Ishikawa (cell line): Measurements from ENCODE around the gene LYRM1.

ENCODE experiments used
- CEBPB ChIP-seq: IDR thresholded peaks from 2 replicates; pipeline ENCODE4 v1.6.1; 2012
- CREB1 ChIP-seq: IDR thresholded peaks from 2 replicates; pipeline ENCODE4 v1.6.1; 2012; ENCODE audit warnings: low read depth
- EGR1 ChIP-seq: IDR thresholded peaks from 2 replicates; pipeline ENCODE4 v1.6.1; 2012
- EP300 ChIP-seq: IDR thresholded peaks from 2 replicates; pipeline ENCODE4 v1.6.1; 2012; ENCODE audit warnings: borderline replicate concordance
- FOXM1 ChIP-seq: IDR thresholded peaks from 2 replicates; pipeline ENCODE4 v1.6.1; 2012; ENCODE audit warnings: low read depth, borderline replicate concordance
- MAX ChIP-seq: IDR thresholded peaks from 2 replicates; pipeline ENCODE4 v1.6.1; 2012
- NFIC ChIP-seq: IDR thresholded peaks from 2 replicates; pipeline ENCODE4 v1.6.1; 2012
- RAD21 ChIP-seq: IDR thresholded peaks from 2 replicates; pipeline ENCODE4 v1.6.1; 2012; ENCODE audit warnings: low read depth
- TAF1 ChIP-seq: IDR thresholded peaks from 2 replicates; pipeline ENCODE4 v1.6.1; 2012; ENCODE audit warnings: low read depth, mild to moderate bottlenecking
- TCF12 ChIP-seq: IDR thresholded peaks from 2 replicates; pipeline ENCODE4 v1.6.1; 2012; ENCODE audit warnings: low read depth
- TEAD4 ChIP-seq: IDR thresholded peaks from 2 replicates; pipeline ENCODE4 v1.6.1; 2012
- USF1 ChIP-seq: IDR thresholded peaks from 2 replicates; pipeline ENCODE4 v1.6.1; 2012
- YY1 ChIP-seq: IDR thresholded peaks from 2 replicates; pipeline ENCODE4 v1.6.1; 2012; ENCODE audit warnings: low read depth
- ZBTB7A ChIP-seq: IDR thresholded peaks from 2 replicates; pipeline ENCODE4 v1.6.1; 2012; ENCODE audit warnings: low read depth
- TF ChIP-seq, protein P1 (sequence below): IDR thresholded peaks from 2 replicates; pipeline ENCODE4 v1.6.1; 2012; ENCODE audit warnings: low read depth, mild to moderate bottlenecking

Gene LYRM1

GRCh38 chr16:20950294-20950693 lies 49.7 kb downstream of the LYRM1 start:
- TF ChIP-seq YY1 (no peak), USF1 (no peak), TCF12 (no peak), CREB1 (no peak), FOXM1 (no peak), RAD21 (no peak)
- TF ChIP-seq, protein P1, sequence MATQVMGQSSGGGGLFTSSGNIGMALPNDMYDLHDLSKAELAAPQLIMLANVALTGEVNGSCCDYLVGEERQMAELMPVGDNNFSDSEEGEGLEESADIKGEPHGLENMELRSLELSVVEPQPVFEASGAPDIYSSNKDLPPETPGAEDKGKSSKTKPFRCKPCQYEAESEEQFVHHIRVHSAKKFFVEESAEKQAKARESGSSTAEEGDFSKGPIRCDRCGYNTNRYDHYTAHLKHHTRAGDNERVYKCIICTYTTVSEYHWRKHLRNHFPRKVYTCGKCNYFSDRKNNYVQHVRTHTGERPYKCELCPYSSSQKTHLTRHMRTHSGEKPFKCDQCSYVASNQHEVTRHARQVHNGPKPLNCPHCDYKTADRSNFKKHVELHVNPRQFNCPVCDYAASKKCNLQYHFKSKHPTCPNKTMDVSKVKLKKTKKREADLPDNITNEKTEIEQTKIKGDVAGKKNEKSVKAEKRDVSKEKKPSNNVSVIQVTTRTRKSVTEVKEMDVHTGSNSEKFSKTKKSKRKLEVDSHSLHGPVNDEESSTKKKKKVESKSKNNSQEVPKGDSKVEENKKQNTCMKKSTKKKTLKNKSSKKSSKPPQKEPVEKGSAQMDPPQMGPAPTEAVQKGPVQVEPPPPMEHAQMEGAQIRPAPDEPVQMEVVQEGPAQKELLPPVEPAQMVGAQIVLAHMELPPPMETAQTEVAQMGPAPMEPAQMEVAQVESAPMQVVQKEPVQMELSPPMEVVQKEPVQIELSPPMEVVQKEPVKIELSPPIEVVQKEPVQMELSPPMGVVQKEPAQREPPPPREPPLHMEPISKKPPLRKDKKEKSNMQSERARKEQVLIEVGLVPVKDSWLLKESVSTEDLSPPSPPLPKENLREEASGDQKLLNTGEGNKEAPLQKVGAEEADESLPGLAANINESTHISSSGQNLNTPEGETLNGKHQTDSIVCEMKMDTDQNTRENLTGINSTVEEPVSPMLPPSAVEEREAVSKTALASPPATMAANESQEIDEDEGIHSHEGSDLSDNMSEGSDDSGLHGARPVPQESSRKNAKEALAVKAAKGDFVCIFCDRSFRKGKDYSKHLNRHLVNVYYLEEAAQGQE = no peak

DNA sequence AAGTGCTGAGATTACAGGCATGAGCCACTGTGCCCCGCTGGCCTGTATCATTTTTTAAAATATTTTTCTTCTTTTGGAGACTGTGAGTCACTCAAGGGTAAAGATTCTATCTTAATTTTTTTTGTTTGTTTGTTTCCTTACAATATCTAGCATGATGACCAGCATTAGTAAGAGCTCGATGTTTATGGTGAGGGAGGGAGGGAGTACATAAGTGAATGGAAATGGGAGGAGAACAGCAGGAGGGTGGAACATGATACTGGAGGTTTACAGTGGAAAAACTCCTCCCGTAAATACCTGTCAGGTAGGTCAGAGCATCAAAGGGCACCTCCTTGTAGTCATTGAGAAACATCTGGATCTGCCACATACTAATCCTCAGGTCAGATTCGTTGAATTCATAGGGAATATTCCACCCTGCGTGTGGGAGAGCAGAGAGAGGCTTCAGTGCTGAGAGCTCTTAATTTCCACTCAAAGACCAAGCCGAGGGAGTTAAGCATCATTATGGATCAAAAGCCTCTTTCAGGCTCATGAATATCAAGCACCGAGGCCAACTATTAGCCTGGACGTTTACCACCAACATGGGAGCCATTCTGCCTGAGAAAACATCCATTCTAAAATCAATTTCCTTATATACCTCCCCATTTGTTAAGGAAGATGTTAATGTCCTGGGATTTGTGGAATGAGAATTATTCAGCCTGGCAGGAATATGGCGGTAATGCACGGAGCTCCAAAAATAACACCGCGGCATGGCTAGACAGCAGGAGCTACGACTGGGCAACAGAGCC lies 51.8 kb downstream of the LYRM1 start:
- no peak for TF ChIP-seq TAF1
- no peak for TF ChIP-seq USF1
- TF ChIP-seq CEBPB = no peak
- no peak for TF ChIP-seq RAD21
- no peak for TF ChIP-seq FOXM1
- TF ChIP-seq, protein P1 = no peak
- TF ChIP-seq NFIC = no peak
- TF ChIP-seq TEAD4 = peak; percentile 48; the same call in 1 of the 2 replicates
- TF ChIP-seq CREB1 = no peak
- no peak for TF ChIP-seq YY1
- TF ChIP-seq EP300 = peak; percentile 41; the same call in 1 of the 2 replicates

GRCh38 chr16:20954574-20954973 lies 54.0 kb downstream of the LYRM1 start:
- TF ChIP-seq USF1 = no peak
- TF ChIP-seq, protein P1 = no peak
- no peak for TF ChIP-seq ZBTB7A
- no peak for TF ChIP-seq EGR1
- TF ChIP-seq TAF1 = no peak
- TF ChIP-seq CEBPB = no peak
- TF ChIP-seq TEAD4 = no peak
- TF ChIP-seq MAX = no peak
- TF ChIP-seq CREB1 = no peak
- TF ChIP-seq TCF12 = no peak
- TF ChIP-seq NFIC = no peak
- TF ChIP-seq FOXM1 = no peak
- TF ChIP-seq RAD21 = no peak
- TF ChIP-seq EP300 = no peak
- TF ChIP-seq YY1 = no peak

DNA sequence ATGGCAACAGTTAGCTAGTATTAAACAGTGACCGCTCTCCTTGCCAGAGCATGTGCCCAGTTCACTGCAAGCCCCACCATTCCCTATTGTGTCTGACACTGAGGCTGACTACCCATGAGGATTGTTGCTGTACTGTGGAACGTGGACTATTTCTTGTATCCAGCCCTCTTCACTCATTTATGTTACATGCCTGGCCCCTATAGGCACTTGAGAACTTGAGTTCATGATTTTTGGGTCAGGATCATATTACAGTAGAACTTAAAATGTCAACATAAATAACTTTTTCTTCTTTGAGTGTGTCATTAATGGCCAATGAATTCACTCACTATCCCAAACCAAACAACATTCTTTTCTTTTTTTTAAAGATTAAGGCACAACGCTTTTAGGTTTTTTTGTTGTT lies 55.7 kb downstream of the LYRM1 start:
- TF ChIP-seq TCF12 = no peak
- TF ChIP-seq RAD21 = peak; percentile 52
- TF ChIP-seq TAF1 = no peak
- TF ChIP-seq YY1 = no peak
- no peak for TF ChIP-seq EGR1
- TF ChIP-seq TEAD4 = no peak
- TF ChIP-seq, protein P1 = no peak
- TF ChIP-seq EP300 = no peak
